ENCODE measurements around the gene DCLK1.

DNA sequence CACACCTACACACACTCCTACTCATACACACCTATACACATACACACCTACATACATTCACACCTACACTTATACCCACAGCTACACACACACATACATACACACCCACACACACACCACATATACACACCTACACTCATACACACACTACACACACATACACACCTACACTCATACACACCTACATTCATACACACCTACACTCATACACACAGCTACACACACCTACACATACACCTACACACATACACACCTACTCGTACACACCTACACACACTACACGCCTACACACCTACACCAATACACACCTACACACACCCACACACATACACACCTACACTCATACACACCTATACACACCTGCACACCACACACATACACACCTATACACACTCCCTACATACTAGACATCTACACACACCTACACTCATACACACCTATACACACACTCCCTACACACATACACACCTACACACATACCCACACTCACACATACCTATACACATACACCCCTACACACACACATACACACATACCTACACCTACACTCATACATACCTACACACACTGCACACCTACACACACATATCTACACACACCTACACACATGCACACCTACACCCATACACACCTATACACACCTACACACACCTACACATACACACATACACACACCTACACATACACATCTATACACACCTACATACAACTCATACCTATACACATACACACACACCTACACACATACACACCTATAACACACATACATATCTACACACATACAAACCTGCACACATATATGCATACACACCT, 369.5 kb downstream of the DCLK1 start:
- TF ChIP-seq CTCF (IDR thresholded peaks at IDR 0.05) (no peak), POLR2A (IDR thresholded peaks at IDR 0.05) (no peak)

Data from body of pancreas (tissue), 4 donors.